NCI-H1694 treated with DMSO at 0.1 percent for 48 hours (cell line): Measurements from ENCODE around the gene AP1S3.

Experiments
- DNase-seq: peaks from one replicate; lab custom pipeline; 2025; lab: John Stamatoyannopoulos, UW

Gene AP1S3

DNA sequence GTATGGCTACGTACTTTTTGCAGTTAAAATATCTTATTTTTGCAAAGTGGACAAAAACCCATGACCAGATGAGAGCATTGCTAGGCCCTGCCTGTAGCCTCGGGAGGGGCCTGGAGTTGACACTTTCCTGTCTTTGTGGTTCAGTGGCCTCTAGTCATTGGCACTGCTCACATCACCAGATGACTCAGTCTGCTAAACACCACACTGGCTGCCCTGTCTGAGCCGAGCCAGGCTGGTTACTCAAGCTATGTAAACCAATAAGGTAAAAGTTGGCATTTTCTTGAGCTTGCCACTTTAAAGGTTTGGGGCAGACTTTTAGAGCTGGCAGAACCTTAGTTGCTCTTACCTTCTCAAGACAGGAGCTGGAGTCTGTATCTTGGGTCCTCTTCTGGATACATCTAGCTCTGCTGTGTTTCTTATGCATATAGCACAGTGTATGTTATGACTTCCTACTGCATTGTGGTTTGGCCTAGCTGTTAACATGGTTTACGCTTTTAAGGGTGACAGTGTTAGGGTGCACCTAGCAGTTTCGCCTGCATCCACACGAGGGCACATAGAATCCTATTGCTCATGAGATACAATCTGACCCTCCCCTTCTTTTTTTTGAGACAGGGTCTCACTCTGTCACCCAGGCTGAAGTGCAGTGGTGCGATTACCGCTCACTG is 76.4 kb downstream of the AP1S3 start:
- no peak for DNase-seq

DNA sequence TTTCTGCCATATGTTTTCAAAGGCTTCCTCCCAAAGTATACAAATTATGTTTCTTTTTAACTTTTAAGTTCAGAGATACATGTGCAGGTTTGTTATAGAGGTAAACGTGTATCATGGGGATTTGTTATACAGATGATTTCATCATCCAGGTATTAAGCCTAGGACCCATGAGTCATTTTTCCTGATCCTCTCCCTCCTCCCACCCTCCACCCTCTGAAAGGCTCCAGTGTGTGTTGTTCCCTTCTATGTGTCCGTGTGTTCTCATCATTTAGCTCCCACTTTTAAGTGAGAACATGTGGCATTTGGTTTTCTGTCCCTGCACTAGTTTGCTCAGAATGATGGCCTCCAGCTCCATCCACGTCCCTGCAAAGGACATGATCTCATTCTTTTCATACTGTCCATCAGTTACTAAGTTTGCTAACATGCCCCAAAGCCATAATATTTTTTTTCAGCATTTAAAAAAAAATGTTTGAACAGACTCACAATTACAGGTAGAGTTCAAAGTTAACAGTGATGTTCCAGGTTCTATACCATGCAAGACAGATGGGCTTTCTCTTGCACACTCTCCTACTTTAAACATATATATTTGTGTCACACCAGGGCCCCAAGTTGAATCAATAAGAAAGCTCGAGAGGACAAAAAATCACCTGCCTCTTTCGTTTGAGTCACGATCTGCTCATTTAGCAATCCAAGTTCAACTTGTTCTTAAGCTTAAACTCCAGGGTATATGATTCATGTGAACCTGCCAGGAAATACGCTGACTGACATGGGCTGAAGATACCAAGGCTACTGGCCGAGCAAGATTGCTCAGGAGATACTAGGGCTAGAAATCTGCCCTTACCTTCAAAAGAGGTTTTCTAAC is 77.6 kb downstream of the AP1S3 start:
- DNase-seq, result no peak

DNA sequence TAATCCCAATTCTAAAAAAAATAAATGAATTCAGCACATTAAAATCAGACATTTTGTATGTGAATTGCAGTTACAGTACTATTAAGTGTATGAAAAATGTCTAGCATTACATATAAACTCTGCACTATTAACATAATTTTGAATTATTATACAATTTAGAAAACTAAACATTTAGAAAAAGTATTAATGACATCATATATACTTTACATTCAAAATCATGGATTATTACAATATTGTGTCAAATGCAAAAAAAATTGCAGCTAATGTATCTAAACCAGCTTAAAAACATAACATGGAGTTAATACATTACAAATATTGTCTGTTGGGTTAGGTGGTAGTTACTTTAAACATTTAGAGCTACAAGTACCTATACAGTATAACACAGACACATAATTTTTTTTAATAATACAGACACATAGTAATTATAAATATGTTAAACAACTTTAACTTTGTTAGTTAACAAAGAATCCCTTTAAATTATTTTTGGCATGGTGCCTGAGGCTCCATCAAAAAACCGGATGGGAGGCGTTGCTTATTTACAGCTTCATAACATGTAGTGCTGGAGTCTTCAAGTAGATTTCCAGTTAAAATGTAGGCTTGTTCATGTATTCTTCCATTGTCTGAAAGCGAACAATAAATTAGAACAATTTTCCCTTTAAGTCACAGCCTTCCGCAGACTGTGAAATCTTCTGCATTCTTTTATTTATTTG is 79.1 kb downstream of the AP1S3 start:
- no peak for DNase-seq

DNA sequence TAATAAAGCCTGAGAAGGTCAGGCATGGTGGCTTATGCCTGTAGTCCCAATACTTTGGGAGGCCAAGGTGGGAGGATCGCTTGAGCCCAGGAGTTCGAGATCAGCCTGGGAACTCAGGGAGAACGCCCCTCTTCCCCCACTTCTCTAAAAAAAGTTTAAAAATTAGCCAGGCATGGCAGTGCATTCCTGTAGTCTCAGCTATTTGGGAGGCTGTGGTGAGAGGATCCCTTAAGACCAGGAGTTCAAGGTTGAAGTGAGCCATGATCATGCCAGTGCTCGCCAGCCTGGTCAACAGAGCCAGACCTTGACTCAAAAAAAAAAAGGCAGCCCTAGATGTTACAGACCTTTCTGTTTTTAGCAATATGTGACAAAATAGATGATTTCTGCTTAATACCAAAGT is 83.4 kb downstream of the AP1S3 start:
- no peak for DNase-seq

DNA sequence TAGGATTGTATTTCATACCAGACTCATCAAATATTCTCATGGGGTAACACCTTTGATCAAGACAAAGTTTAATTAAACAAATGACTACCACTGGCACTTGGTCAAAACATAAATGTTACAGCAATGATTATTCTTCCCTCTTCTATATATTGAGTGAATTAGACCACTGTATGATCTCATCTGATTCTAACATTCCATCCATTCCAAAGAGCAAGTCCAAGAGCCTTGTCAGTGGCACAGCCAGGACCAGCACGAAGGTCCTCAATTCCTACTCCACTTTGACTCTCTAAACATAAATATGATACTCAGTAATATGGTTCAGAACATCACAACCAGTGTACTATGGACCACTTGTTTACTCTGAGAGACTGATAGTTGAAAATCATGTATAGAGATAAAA is 86.4 kb downstream of the AP1S3 start:
- DNase-seq, result no peak

DNA sequence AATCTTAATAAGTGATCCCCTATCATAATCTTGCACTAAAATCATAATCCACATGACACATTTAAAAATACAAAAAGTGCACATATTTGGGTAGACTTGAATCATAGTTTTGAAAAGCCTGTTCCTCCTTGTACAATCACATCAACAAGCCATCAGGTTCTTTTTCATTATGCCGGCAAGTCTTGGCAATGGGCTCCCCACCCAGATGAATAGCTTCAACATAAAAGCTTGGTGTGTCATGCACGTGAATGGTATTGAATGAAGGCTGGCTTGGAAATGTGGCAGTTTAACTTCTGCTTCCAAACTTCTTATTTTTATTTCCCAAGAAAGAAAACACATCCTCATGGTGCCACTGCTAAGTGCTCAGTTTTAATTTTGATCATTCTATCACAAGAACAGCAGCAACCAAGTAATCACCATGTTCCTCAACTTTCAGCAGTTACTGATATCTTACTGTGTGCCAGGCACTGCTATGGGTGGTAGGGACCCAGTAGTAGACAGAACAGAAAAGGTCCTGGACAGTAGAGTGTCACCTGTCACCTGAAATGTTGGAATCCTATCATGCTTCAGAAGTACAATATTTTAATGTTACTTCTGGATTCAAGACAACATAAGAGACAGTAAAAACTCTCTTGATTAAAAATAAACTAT is 89.9 kb downstream of the AP1S3 start:
- no peak for DNase-seq

DNA sequence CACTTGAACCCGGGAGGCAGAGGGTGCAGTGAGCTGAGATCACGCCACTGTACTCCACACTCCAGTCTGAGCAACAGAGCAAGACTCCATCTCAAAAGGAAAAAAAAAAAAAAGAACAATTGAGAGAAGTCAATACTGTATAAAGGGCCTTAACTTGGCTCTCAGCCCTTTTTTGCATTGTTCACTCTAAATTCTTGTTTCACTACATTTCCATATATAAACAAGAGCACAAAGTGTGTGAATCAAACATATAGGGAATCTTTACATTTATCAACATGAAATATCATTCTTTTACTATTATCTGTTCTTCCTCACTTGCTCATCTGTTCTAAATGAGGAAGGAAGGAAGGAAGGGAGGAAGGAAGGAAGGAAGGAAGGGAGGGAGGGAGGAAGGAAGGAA is 90.8 kb downstream of the AP1S3 start:
- no peak for DNase-seq

DNA sequence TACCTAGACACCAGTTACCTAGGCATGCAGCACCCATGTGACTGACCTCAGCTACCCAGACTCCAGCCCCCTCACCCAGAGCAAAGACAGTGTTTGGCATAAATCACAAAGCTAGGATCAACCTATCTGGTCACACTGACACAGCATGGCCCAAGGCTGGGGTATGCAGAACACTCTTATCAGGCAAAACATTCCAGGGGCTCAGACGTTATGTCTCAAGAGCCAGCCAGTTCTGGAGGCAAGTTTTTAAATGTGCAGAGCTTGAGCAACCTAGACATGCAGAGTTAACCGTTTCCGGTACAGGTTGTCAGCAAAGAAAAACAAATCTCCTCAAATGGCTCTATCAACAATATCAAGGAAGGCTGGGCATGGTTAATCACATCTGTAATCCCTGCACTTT is 92.8 kb downstream of the AP1S3 start:
- DNase-seq, result no peak

DNA sequence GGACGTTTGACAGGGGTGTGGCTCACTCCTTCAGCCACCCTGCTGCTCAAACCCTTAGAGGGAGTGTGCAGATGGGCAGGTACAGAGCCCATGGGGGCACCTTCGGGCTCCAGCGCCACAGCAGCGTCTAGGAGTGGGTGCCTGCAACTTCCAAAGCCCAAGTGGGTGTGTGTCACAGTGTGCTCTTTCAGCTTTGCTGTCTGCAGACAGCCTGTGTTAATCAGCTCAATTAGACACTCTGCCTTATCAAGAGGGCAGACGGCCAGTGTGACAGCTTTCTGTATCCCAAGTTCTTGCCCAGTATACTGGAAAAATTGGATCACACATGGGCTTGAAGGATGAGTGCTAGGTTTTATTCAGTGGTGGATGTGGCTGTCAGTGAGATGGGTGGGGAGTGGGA is 96.7 kb downstream of the AP1S3 start:
- no peak for DNase-seq

DNA sequence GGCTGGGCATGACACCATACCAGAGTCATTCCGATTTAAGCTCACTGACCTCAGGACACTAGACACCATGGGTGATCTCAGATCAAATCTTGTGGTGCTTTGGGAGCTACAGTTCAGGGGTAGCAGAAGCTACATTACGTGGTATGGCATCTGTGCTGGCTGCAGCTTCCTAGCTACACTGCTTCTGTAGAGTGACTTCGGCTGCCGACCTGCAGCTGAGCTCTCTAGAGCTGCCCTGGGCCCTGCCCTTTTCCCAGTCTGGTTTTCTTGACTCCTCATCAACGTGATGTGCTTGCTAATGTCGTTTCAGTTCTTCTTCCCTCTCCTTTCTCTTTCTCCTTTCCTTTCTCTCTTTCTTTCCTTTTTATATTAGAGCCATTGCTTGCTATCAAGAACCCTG is 100.2 kb downstream of the AP1S3 start:
- DNase-seq, result no peak

DNA sequence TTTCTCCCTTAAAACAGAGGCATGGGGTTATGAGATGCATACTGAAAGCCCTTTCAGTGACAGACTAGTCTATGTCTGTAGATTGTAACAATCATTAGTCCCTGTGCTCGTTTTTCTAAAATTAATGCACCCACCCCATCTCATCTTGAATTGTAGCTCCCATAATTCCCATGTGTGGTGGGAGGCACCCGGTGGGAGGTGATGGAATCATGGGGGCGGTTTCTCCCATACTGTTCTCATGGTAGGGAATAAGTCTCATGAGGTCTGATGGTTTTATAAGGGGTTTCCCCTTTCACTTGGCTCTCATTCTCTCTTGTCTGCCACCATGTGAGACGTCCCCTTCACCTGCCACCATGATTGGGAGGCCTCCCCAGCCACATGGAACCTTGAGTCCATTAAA is 100.9 kb downstream of the AP1S3 start:
- no peak for DNase-seq

DNA sequence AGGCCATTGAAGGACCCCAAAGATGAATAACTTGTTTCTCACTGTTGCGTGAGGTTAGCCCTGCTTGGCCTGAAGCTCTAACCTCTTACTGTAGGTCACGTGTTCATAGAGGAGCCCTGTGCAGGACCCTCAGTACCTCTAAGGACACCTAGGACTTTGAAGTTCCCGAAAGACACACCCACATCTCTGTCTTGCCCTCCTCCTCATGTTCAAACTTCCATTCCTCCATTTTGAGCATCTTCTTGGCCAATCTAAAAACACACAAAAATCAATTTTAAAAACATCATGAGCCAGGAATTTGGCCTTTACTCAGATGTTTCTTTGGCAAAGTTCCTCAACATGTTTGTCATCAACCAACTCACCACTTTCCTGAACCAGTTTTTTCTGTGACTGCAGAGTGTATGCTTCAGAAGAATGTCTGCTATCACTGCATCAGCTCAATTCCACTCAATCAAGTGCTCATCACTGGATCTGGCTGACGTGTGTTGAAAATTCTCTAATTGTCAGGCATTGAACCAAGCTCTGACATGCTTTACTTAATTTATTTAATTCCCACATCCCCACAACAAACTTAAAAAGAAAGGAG is 101.6 kb downstream of the AP1S3 start:
- no peak for DNase-seq

DNA sequence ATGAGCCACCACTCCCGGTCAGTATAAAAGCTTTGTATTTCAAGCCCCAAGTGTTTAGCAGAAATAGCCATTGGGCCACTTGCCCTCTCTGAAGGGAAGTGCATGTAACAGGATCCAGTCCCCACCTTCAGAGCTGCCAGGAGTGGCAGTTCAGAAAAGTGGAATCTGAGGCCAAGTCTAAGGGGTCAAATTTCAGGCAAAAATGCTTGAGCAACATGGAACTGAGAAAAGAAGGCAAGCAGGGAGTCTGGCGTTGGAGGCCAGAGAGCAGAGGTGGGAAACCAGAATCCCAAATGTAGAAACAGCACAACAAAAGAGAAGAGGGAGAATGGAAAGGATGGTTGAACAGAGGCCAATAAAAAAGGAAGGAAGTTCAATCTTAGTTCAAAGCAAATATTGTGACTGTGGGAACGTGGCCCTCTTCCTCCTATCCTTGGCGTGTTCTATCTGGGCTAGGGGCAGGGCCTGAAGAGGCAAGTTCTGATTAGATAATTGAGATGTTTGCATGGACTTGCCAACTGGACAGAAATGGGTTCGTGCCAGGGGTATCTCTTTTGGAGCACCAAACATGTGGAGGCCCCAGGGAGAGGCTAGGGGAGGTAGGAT is 102.2 kb downstream of the AP1S3 start:
- DNase-seq, result no peak

DNA sequence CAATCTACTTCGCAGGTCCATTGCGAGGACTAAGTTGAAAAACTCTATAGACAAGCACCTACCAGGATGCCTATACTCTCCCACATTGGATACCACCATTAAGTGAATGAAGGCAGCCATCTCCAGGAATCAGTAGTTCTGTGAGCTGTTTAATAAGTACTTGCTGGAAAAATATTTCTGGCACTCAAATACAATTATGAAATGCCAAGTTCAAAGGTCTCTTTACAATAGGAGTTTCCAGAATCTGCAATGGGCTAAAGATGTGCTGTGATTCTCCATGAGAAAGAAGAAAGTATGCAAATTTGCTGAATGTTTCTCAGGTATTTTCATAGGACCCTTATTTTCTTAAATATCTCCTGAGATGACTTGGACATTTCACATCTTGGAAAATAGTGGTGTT is 103.0 kb downstream of the AP1S3 start:
- no peak for DNase-seq

DNA sequence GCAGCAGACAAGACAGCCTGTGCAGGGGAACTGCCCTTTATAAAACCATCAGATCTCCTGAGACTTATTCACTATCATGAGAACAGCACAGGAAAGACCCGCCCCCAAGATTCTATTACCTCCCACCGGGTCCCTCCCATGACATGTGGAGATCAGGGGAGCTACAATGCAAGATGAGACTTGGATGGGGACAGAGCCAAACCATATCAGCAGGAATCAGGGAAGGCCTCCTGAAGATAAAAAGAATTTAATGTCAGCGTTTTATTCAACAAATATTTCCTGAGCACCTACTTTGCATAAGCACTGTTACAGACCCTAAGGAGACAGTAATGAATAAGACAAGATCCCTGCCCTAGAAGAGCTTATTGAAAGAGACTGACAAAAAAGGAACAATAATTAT is 105.0 kb downstream of the AP1S3 start:
- no peak for DNase-seq

DNA sequence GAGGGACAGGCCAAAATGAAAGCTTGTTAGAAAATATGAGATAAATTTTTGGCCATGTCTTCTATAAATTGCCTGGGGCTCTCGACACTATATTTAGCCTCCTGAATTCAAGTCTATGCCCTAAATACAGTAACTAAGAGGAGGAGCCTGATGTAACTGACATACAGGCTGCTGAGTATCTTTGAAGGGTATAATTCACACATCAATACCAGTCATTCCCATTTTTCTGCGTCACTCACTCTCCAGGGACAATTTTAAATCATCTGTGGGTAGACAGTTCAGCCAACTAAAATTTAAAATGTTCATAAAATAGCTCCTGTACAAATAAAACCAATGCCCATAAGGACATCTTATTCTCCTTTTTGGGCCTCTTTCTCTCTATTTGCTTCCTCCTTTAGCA is 105.9 kb downstream of the AP1S3 start:
- DNase-seq, result no peak

DNA sequence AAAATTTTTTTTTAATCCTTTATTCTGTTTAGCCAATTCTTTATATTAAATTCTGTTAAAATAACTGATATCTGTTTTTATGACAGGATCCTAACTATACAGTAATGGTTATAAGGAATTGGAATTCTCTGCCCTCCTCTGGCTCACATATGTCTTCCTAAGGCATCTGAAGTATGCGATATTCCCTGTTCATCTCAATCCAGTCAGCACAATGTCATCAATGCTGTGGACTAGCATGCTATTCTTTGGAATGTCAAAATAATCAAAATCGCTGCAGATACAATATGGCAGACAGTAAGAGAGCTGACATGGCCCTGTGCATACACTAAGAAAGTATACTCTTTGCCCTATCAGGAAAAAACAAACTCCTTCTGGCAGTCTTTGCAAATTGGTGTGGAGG is 107.6 kb downstream of the AP1S3 start:
- DNase-seq, result no peak

DNA sequence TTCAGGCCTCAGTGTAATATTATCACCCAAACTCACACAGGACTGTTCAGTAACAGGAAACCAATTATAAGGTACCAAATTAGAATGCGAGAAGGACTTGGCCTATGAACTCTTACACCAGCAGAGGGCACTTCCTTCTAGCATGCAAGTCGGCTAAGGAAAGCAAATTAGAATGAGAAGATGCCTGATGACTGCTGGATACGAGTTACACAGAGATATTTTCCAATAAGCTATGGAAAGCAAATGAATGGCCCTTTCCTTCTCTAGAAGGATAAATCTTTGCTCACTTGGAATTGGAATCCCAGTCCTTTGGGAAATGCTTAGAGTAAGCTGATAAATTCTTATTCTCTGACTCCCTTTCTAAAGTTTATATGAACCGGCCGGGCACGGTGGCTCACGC is 109.8 kb downstream of the AP1S3 start:
- peak; percentile 9 for DNase-seq

DNA sequence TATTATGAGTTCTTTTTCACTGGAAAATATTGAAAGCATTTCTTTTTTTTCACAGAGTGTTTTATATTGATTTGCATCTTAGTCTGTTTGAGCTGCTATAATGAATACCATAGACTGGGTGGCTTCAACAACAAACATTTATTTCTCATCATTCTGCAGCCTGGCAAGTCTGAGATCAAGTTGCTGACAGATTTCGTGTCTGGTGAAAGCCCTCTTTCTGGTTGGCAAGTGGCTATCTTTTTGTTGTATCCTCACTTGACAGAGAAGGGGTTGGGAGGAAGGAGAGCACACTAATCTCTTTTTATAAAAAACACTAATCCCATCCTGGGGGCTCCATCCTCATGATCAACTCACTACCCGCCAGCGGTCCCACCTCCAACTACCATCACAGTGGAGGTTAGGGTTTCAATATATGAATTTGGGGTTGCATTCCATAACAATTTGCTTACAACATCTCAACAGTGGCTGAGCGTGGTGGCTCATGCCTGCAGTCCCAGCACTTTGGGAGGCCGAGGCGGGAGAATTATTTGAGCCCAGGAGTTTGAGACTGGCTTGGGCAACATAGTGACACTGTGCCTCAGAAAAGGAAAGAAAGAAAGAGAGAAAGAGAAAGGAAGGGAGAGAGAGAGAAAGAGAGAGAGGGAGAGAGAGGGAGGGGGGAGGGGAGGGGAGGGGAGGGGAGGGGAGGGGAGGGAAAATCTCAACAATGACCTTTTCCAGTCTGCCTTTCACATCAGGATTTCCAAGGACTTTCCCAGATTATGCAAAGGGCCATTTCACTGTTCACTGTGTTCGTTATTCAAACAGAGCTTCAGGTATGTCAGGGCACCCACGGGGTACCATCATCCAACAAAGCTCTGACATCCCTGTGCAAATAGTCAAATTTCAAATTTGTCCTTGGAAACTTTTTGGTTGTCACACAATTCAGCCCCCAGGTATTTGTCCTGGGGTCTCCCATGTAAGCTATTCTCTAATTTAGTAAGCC is 111.1 kb downstream of the AP1S3 start:
- DNase-seq, result no peak

DNA sequence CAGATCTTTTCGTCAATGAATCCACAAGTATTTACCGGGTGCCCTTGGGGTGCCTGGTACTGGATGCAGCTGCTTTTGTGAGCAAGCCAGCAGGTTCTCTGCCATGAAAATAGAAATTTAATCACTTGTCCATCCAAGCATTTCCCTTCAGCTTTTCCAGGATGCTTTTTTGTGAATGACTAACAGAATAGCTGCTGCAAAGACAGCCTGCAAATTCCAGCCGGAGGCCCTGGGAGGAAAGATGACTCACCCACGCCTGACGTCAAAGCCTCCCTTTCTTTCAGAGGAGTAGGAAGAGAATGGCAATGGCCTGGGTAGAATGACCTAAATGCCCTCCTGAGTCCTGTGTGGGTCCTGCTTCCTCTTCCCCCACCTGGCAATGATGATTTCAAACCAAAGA is 111.9 kb downstream of the AP1S3 start:
- DNase-seq, result no peak

DNA sequence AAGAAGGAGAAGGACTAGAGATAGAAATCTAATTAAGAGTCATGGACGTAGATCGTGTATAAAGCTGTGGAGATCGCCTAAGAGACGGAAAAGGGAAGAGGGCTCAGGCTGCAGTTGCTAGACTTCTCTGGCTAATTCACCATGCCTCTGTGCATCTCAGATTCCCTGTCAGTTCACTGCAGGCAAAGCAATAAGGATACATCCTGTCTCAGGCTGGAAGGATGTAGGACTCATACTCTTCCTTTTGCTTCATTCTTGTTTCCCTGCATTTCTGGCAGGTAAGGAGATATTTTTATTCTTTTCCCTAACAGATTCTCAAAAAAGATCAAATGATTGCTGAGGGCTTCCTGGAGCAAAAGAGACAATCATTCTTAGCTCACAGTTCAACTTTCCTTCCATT is 112.5 kb downstream of the AP1S3 start:
- DNase-seq, result no peak
